ENCODE results near the gene RAB14. TPM values are rescaled to one million over a fixed set of nuclear protein-coding genes. Genes with fewer than 3 reads are reported as not detected.

Gene RAB14
- total RNA-seq, 1 donor from 2014 or later = 62.2 TPM

DNA sequence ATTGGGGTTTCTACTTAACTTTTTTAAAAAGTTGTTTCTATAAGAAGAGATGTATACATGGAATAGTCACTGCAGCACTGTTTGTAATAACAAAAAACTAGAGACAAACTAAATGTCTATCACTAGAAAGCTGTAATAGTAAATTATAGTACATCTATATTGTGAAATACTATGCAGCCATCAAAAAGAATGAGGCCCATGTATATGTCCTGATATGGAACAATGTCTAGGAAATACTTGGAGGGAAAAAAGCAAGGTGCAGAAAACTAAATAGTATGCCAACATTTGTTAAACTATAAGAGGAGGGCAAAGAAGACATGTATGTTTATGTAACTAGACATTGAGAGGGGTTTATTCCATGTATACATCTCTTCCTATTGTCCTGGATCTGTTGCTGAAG, 2.9 kb upstream of the RAB14 start:
- Mint-ChIP-seq H3K27me3 (ENCODE audit: low read depth) (no peaks in the 10 kb centered on the region), H3K9me3 (no peaks in the 10 kb centered on the region), H3K27ac (ENCODE audit: unreplicated experiment) (no peak overlapping the region), H3K36me3 (ENCODE audit: low read depth) (no peaks in the 10 kb centered on the region), H3K4me1 (peaks cover 20% of the 10 kb centered on the region), H3K4me3 (no peak overlapping the region)
- DNase-seq (ENCODE audit: low read depth, low spot score) = no peak
- TF ChIP-seq, protein P1, sequence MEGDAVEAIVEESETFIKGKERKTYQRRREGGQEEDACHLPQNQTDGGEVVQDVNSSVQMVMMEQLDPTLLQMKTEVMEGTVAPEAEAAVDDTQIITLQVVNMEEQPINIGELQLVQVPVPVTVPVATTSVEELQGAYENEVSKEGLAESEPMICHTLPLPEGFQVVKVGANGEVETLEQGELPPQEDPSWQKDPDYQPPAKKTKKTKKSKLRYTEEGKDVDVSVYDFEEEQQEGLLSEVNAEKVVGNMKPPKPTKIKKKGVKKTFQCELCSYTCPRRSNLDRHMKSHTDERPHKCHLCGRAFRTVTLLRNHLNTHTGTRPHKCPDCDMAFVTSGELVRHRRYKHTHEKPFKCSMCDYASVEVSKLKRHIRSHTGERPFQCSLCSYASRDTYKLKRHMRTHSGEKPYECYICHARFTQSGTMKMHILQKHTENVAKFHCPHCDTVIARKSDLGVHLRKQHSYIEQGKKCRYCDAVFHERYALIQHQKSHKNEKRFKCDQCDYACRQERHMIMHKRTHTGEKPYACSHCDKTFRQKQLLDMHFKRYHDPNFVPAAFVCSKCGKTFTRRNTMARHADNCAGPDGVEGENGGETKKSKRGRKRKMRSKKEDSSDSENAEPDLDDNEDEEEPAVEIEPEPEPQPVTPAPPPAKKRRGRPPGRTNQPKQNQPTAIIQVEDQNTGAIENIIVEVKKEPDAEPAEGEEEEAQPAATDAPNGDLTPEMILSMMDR (conservative IDR thresholded peaks at IDR 0.05) = no peak

DNA sequence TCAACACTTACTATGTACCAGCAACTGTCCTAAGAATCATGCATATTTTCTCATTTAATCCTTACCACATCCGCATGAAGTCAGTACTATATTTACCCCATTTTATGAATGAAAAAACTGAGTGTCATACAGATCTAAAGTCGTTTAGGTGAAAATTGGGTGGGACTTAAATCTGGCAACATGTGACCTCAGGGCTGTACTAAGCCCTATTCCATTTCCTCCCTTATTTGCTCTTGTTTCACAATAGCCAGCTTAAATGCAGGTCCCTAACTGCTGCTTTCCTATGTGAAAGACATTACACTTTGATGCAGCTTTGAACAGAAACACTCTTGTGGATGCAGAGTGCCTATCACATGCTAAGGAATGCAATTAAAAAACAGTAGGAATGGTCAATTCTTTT, 2.5 kb upstream of the RAB14 start:
- H3K4me1 Mint-ChIP-seq = peaks cover 25% of the 10 kb centered on the region
- no peak overlapping the region for H3K27ac Mint-ChIP-seq (ENCODE audit: unreplicated experiment)
- peak overlapping the region; percentile 17 for H3K4me3 Mint-ChIP-seq
- H3K36me3 Mint-ChIP-seq (ENCODE audit: low read depth) = no peaks in the 10 kb centered on the region
- no peaks in the 10 kb centered on the region for H3K9me3 Mint-ChIP-seq
- no peaks in the 10 kb centered on the region for H3K27me3 Mint-ChIP-seq (ENCODE audit: low read depth)
- TF ChIP-seq, protein P1 (conservative IDR thresholded peaks at IDR 0.05) = no peak
- DNase-seq (ENCODE audit: low read depth, low spot score) = no peak

DNA sequence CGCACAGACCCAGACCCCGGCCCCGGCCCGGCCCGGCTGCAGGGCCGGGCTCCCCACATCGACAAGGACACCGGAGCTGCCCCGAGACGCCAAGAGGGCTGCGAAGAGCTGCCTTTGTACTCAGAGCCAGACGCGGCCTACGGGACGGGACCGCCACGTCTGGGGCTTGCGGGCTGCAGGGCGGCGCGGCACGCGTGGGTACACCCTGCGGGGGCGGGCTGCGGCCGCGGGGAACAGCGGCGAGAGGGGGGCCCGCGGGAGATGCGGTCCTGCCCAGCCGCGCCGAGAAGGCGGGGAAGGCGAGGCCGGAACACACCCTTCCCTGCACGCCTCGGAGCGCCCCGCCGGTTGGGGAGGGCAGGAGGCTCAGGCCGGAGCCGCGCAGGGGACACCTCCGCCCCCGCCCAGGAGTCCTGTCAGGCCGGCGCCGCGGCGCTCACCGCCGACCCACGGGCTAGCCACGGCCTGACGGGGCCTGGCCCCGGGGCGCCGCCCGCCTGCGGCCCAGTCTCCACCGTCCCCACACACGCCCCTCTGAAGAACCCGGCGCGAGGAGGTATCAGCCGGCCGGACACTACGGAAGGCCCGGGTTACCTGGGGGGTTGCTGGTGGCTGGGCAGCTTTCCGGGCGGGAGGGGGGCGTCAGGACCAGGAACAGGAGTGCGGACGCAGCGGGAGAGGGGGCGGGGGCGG, 478 bp downstream of the RAB14 start:
- H3K4me1 Mint-ChIP-seq = peaks cover 48% of the 10 kb centered on the region
- H3K27ac Mint-ChIP-seq (ENCODE audit: unreplicated experiment) = peak overlapping the region; percentile 73
- TF ChIP-seq, protein P1 (conservative IDR thresholded peaks at IDR 0.05) = no peak
- DNase-seq (ENCODE audit: low read depth, low spot score) = peak; percentile 19
- no peaks in the 10 kb centered on the region for H3K27me3 Mint-ChIP-seq (ENCODE audit: low read depth)
- no peaks in the 10 kb centered on the region for H3K9me3 Mint-ChIP-seq
- no peaks in the 10 kb centered on the region for H3K36me3 Mint-ChIP-seq (ENCODE audit: low read depth)
- peak overlapping the region; percentile 97 for H3K4me3 Mint-ChIP-seq

DNA sequence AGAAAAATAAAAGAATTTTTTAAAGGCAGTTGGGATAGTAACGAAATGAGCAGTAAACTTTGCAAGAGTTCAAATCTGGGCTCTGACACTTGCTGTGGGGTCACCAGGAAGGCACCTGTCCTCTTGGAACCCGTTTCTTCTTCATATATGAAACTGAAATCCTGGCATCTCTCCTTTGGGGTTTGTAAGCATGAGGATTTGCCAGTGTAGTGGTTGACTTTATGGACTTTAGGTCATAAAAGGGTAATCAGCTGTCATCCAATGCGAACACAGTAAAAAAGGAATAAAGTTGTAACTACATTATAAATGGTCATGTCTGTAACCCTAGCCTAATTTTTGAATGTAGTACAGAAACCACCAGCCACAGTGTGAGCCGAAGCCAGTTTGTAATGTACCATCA, 1.3 kb downstream of the RAB14 start:
- TF ChIP-seq, protein P1 (conservative IDR thresholded peaks at IDR 0.05) = no peak
- peak overlapping the region; percentile 48 for H3K27ac Mint-ChIP-seq (ENCODE audit: unreplicated experiment)
- H3K36me3 Mint-ChIP-seq (ENCODE audit: low read depth) = no peaks in the 10 kb centered on the region
- H3K27me3 Mint-ChIP-seq (ENCODE audit: low read depth) = no peaks in the 10 kb centered on the region
- peak overlapping the region; percentile 92 for H3K4me3 Mint-ChIP-seq
- DNase-seq (ENCODE audit: low read depth, low spot score) = no peak
- H3K4me1 Mint-ChIP-seq = peaks cover 56% of the 10 kb centered on the region
- H3K9me3 Mint-ChIP-seq = no peaks in the 10 kb centered on the region

DNA sequence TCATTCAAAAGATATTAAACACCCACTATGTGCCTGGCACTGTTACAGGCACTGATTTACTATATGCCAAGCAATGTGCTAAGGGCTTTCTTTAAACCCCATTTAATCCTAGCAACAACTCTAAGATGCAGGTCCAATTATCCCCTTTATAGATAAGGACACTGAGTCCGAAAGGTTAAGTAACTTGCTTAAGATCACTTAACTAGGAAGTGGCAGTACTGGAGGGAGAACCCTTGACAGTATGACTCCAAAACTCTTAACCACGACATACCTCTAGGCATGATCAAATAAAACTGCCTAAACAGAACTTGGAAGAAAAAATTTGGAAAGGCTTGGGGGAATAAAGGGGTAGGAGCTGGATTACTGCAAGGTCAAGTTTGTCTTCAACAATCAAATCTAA, 1.7 kb downstream of the RAB14 start:
- H3K4me3 Mint-ChIP-seq = peak overlapping the region; percentile 92
- H3K4me1 Mint-ChIP-seq = peaks cover 60% of the 10 kb centered on the region
- no peak for DNase-seq (ENCODE audit: low read depth, low spot score)
- no peaks in the 10 kb centered on the region for H3K9me3 Mint-ChIP-seq
- TF ChIP-seq, protein P1 (conservative IDR thresholded peaks at IDR 0.05) = no peak
- no peaks in the 10 kb centered on the region for H3K36me3 Mint-ChIP-seq (ENCODE audit: low read depth)
- H3K27ac Mint-ChIP-seq (ENCODE audit: unreplicated experiment) = no peak overlapping the region
- no peaks in the 10 kb centered on the region for H3K27me3 Mint-ChIP-seq (ENCODE audit: low read depth)

All from neural crest cell (in vitro differentiated cells).